GM19467 (cell line): ENCODE data around the gene MBD5.
"Not testable (repeated sequence)": the region's sequence is repeated elsewhere in the genome, so short reads cannot be mapped to it uniquely, and the experiment has no call there.

Experiments used
- ATAC-seq: cut with Tn5 transposase; IDR thresholded peaks from one replicate; pipeline ENCODE4 v1.9.1; 2021; ENCODE audit warnings: mild to moderate bottlenecking, moderate library complexity; ENCODE audit not compliant: unreplicated experiment

MBD5 gene

GRCh38 chr2:148540022-148540421 lies 519.1 kb downstream of the MBD5 start:
- no peak for ATAC-seq

- no peak for ATAC-seq
Measured at GRCh38 chr2:148541792-148542191, 520.9 kb downstream of the MBD5 start.

- no peak for ATAC-seq
Measured at GRCh38 chr2:148542614-148543013, 521.7 kb downstream of the MBD5 start.

GRCh38 chr2:148543088-148543540 lies 522.2 kb downstream of the MBD5 start:
- not testable (repeated sequence) for ATAC-seq

- no peak for ATAC-seq
Measured at GRCh38 chr2:148545390-148546256, 524.7 kb downstream of the MBD5 start.

- no peak for ATAC-seq
Measured at GRCh38 chr2:148546270-148546669, 525.4 kb downstream of the MBD5 start.

- no peak for ATAC-seq
Measured at GRCh38 chr2:148548716-148549400, 528.0 kb downstream of the MBD5 start.

- ATAC-seq: peak; percentile 54
Measured at GRCh38 chr2:148552675-148553331, 531.9 kb downstream of the MBD5 start.

GRCh38 chr2:148553332-148553887 lies 532.5 kb downstream of the MBD5 start:
- ATAC-seq: no peak

- ATAC-seq: no peak
Measured at GRCh38 chr2:148554459-148555247, 533.8 kb downstream of the MBD5 start.

GRCh38 chr2:148555622-148556294 lies 534.9 kb downstream of the MBD5 start:
- no peak for ATAC-seq

- ATAC-seq: peak; percentile 73
Measured at GRCh38 chr2:148557844-148558436, 537.0 kb downstream of the MBD5 start.

- ATAC-seq: no peak
Measured at GRCh38 chr2:148560496-148560895, 539.6 kb downstream of the MBD5 start.

- ATAC-seq: no peak
Measured at GRCh38 chr2:148561389-148561788, 540.5 kb downstream of the MBD5 start.

GRCh38 chr2:148565272-148565894 lies 544.5 kb downstream of the MBD5 start:
- ATAC-seq: no peak
